Ascending aorta (tissue), 2 donors: ENCODE measurements around the gene IL17A. TPM values are rescaled to one million over a fixed set of nuclear protein-coding genes. Genes with fewer than 3 reads are reported as not detected.

Experiments
- DNase-seq, 2 donors: peaks; one replicate each; pipeline ENCODE4 v3.0.0-alpha.2; 2019; ENCODE audit warnings: low spot score in 2 of 2
- H3K27ac ChIP-seq, 2 donors: fragments of 200-600 bp; sonication (generic); one replicate each; pipeline ENCODE4 v1.5.1; 2016 to 2017; ENCODE audit warnings: mild to moderate bottlenecking in 1 of 2
- H3K27me3 ChIP-seq: fragments of 200-600 bp; sonication (generic); one replicate; pipeline ENCODE4 v1.5.1; 2017
- H3K36me3 ChIP-seq, 2 donors: fragments of 200-600 bp; sonication (generic); one replicate each; pipeline ENCODE4 v1.5.1; 2016
- H3K4me1 ChIP-seq, 2 donors: fragments of 200-600 bp; sonication (generic); one replicate each; pipeline ENCODE4 v1.5.1; 2016 to 2017; ENCODE audit warnings: mild to moderate bottlenecking in 1 of 2
- H3K4me3 ChIP-seq, 2 donors: fragments of 200-600 bp; sonication (generic); one replicate each; pipeline ENCODE4 v1.5.1; 2016 to 2017; ENCODE audit warnings: mild to moderate bottlenecking in 1 of 2
- H3K9me3 ChIP-seq, 2 donors: fragments of 200-600 bp; sonication (generic); one replicate each; pipeline ENCODE4 v1.5.1; 2016
- CTCF ChIP-seq, 3 experiments: fragments of 200-600 bp in 2 of 3; fragments of 450-650 bp in 1 of 3; sonication (generic) in 2 of 3; IDR thresholded peaks; one replicate each; pipeline ENCODE4 v1.5.1; 2016 to 2019; ENCODE audit warnings: antibody characterized with exemption in 3 of 3, mild to moderate bottlenecking in 1 of 3, moderate library complexity in 1 of 3
- intact Hi-C: fragments of 100-400 bp; cut with DNase I; formaldehyde crosslinking; loops from one replicate; pipeline ENCODE4 v1.15.1; 2023
- total RNA-seq: library from RNA; depleted of rRNA; stranded (reverse); fragments of >200 nt; gene quantifications from one replicate; pipeline ENCODE4 v1.1.0, GENCODE V29; 2016

The IL17A gene
- total RNA-seq = not detected

- intact Hi-C loops = no loop called here
- Histone ChIP-seq H3K9me3 (no peaks in the 10 kb centered on the region), H3K4me1 (no peaks in the 10 kb centered on the region), H3K36me3 (no peaks in the 10 kb centered on the region), H3K4me3 (no peak within 1 kb of the TSS), H3K27me3 (no peaks in the 10 kb centered on the region), H3K27ac (no peak within 1 kb of the TSS)
- no peak for TF ChIP-seq CTCF (IDR thresholded peaks at IDR 0.05)
- no peak for DNase-seq
Observed at GRCh38 chr6:52186075-52186474, at the start of gene IL17A. Gene IL17A, plus strand, starts transcription at chr6:52186375. Its CDS starts 57 bp downstream, at chr6:52186432.

- H3K4me1 ChIP-seq = peaks cover 6 to 7% of the 10 kb centered on the region in 2 donors
- no peaks in the 10 kb centered on the region for H3K27me3 ChIP-seq
- H3K9me3 ChIP-seq = no peaks in the 10 kb centered on the region
- H3K27ac ChIP-seq = no peak overlapping the region
- DNase-seq = no peak
- H3K4me3 ChIP-seq = no peak overlapping the region
- no peak for TF ChIP-seq CTCF (IDR thresholded peaks at IDR 0.05)
- intact Hi-C loops = no loop called here
- no peaks in the 10 kb centered on the region for H3K36me3 ChIP-seq
Observed at GRCh38 chr6:52136934-52137467, 49.2 kb upstream of the IL17A start.

- TF ChIP-seq CTCF (IDR thresholded peaks at IDR 0.05) = no peak
- peaks cover 6 to 7% of the 10 kb centered on the region in 2 donors for H3K4me1 ChIP-seq
- H3K9me3 ChIP-seq = no peaks in the 10 kb centered on the region
- no peak overlapping the region for H3K27ac ChIP-seq
- no peak overlapping the region for H3K4me3 ChIP-seq
- no peaks in the 10 kb centered on the region for H3K36me3 ChIP-seq
- intact Hi-C loops = no loop called here
- no peaks in the 10 kb centered on the region for H3K27me3 ChIP-seq
- DNase-seq = no peak
Observed at GRCh38 chr6:52138284-52138683, 47.9 kb upstream of the IL17A start.

- Histone ChIP-seq H3K4me3 (no peak overlapping the region), H3K9me3 (no peaks in the 10 kb centered on the region), H3K27ac (no peak overlapping the region), H3K36me3 (no peaks in the 10 kb centered on the region), H3K27me3 (no peaks in the 10 kb centered on the region), H3K4me1 (peaks cover 6 to 7% of the 10 kb centered on the region in 2 donors)
- intact Hi-C loops = no loop called here
- DNase-seq = no peak
- TF ChIP-seq CTCF (IDR thresholded peaks at IDR 0.05) = no peak
Observed at GRCh38 chr6:52139985-52140680, 46.0 kb upstream of the IL17A start.

- peaks cover 6 to 7% of the 10 kb centered on the region in 2 donors for H3K4me1 ChIP-seq
- no peak for TF ChIP-seq CTCF (IDR thresholded peaks at IDR 0.05)
- H3K36me3 ChIP-seq = no peaks in the 10 kb centered on the region
- H3K9me3 ChIP-seq = no peaks in the 10 kb centered on the region
- H3K27ac ChIP-seq = no peak overlapping the region
- no peaks in the 10 kb centered on the region for H3K27me3 ChIP-seq
- H3K4me3 ChIP-seq = no peak overlapping the region
- DNase-seq = no peak
- intact Hi-C loops = no loop called here
Observed at GRCh38 chr6:52141596-52141995, 44.6 kb upstream of the IL17A start.
